ENCODE results near the gene CCDC87.
"Not testable (repeated sequence)": the region's sequence is repeated elsewhere in the genome, so short reads cannot be mapped to it uniquely, and the experiment has no call there.

CCDC87 gene

GRCh38 chr11:66591175-66591574, 1.7 kb downstream of the CCDC87 start:
- no peaks in the 10 kb centered on the region for H4K20me1 ChIP-seq (ENCODE audit: insufficient read depth, low read length)
- no peak for ATAC-seq (ENCODE audit: insufficient read depth, low read depth)
- no peaks in the 10 kb centered on the region for H3K9me3 ChIP-seq (ENCODE audit: insufficient read depth, low read length, severe bottlenecking)
- peaks cover 26% of the 10 kb centered on the region for H3K4me1 ChIP-seq (ENCODE audit: insufficient read depth, low read length)
- no peaks in the 10 kb centered on the region; the same call in 1 of the 2 replicates for H3K36me3 ChIP-seq (ENCODE audit: insufficient read depth, low read length)
- no peak overlapping the region for H2AFZ ChIP-seq (ENCODE audit: low read depth, low read length)
- no peaks in the 10 kb centered on the region for H3K27me3 ChIP-seq (ENCODE audit: insufficient read depth, low read length, poor library complexity)
- no peak overlapping the region for H3K27ac ChIP-seq (ENCODE audit: low read length)
- DNase-seq = no peak
- TF ChIP-seq CTCF (IDR thresholded peaks at IDR 0.05; ENCODE audit: borderline replicate concordance, extremely low read depth, low read length, poor library complexity, severe bottlenecking) = no peak
- TF ChIP-seq EZH2 (IDR thresholded peaks at IDR 0.05; ENCODE audit: borderline replicate concordance, low read depth, low read length, severe bottlenecking) = no peak
- H3K79me2 ChIP-seq (ENCODE audit: insufficient read depth, low read length) = peaks cover 9% of the 10 kb centered on the region
- no peak overlapping the region for H3K4me2 ChIP-seq (ENCODE audit: insufficient read depth, low read length)
- no peak overlapping the region for H3K9ac ChIP-seq (ENCODE audit: low read depth, low read length)
- H3K4me3 ChIP-seq (ENCODE audit: low read depth in 1 of 2, low read length in 2 of 2) = no peak overlapping the region

GRCh38 chr11:66589996-66590675, 2.7 kb downstream of the CCDC87 start:
- Histone ChIP-seq H3K9ac (ENCODE audit: low read depth, low read length) (no peak overlapping the region), H3K9me3 (ENCODE audit: insufficient read depth, low read length, severe bottlenecking) (no peaks in the 10 kb centered on the region), H3K4me2 (ENCODE audit: insufficient read depth, low read length) (no peak overlapping the region), H3K4me3 (ENCODE audit: low read depth in 1 of 2, low read length in 2 of 2) (no peak overlapping the region), H3K36me3 (ENCODE audit: insufficient read depth, low read length) (no peaks in the 10 kb centered on the region; the same call in 1 of the 2 replicates), H2AFZ (ENCODE audit: low read depth, low read length) (no peak overlapping the region), H3K4me1 (ENCODE audit: insufficient read depth, low read length) (peaks cover 26% of the 10 kb centered on the region), H3K27me3 (ENCODE audit: insufficient read depth, low read length, poor library complexity) (no peaks in the 10 kb centered on the region), H4K20me1 (ENCODE audit: insufficient read depth, low read length) (no peaks in the 10 kb centered on the region), H3K27ac (ENCODE audit: low read length) (no peak overlapping the region), H3K79me2 (ENCODE audit: insufficient read depth, low read length) (peaks cover 9% of the 10 kb centered on the region)
- TF ChIP-seq CTCF (IDR thresholded peaks at IDR 0.05; ENCODE audit: borderline replicate concordance, extremely low read depth, low read length, poor library complexity, severe bottlenecking) (no peak), EZH2 (IDR thresholded peaks at IDR 0.05; ENCODE audit: borderline replicate concordance, low read depth, low read length, severe bottlenecking) (no peak)
- no peak for ATAC-seq (ENCODE audit: insufficient read depth, low read depth)
- no peak for DNase-seq

GRCh38 chr11:66589315-66589714, 3.5 kb downstream of the CCDC87 start:
- not testable (repeated sequence) for ATAC-seq (ENCODE audit: insufficient read depth, low read depth); H2AFZ ChIP-seq (ENCODE audit: low read depth, low read length); H4K20me1 ChIP-seq (ENCODE audit: insufficient read depth, low read length); DNase-seq; H3K27me3 ChIP-seq (ENCODE audit: insufficient read depth, low read length, poor library complexity); H3K9me3 ChIP-seq (ENCODE audit: insufficient read depth, low read length, severe bottlenecking); H3K36me3 ChIP-seq (ENCODE audit: insufficient read depth, low read length); H3K4me3 ChIP-seq (ENCODE audit: low read depth in 1 of 2, low read length in 2 of 2); H3K79me2 ChIP-seq (ENCODE audit: insufficient read depth, low read length); H3K4me2 ChIP-seq (ENCODE audit: insufficient read depth, low read length); H3K9ac ChIP-seq (ENCODE audit: low read depth, low read length); H3K27ac ChIP-seq (ENCODE audit: low read length)
- peaks cover 20% of the 10 kb centered on the region for H3K4me1 ChIP-seq (ENCODE audit: insufficient read depth, low read length)

GRCh38 chr11:66586136-66586535, 6.7 kb downstream of the CCDC87 start:
- Histone ChIP-seq H3K4me3 (ENCODE audit: low read depth in 1 of 2, low read length in 2 of 2) (no peak overlapping the region), H3K79me2 (ENCODE audit: insufficient read depth, low read length) (no peaks in the 10 kb centered on the region), H3K27me3 (ENCODE audit: insufficient read depth, low read length, poor library complexity) (no peaks in the 10 kb centered on the region), H3K4me1 (ENCODE audit: insufficient read depth, low read length) (no peaks in the 10 kb centered on the region), H3K27ac (ENCODE audit: low read length) (no peak overlapping the region), H3K9ac (ENCODE audit: low read depth, low read length) (no peak overlapping the region), H3K9me3 (ENCODE audit: insufficient read depth, low read length, severe bottlenecking) (peaks cover 5% of the 10 kb centered on the region), H2AFZ (ENCODE audit: low read depth, low read length) (no peak overlapping the region), H3K36me3 (ENCODE audit: insufficient read depth, low read length) (no peaks in the 10 kb centered on the region), H3K4me2 (ENCODE audit: insufficient read depth, low read length) (no peak overlapping the region), H4K20me1 (ENCODE audit: insufficient read depth, low read length) (no peaks in the 10 kb centered on the region)
- TF ChIP-seq EZH2 (IDR thresholded peaks at IDR 0.05; ENCODE audit: borderline replicate concordance, low read depth, low read length, severe bottlenecking) (no peak), CTCF (IDR thresholded peaks at IDR 0.05; ENCODE audit: borderline replicate concordance, extremely low read depth, low read length, poor library complexity, severe bottlenecking) (no peak)
- DNase-seq (no peak), ATAC-seq (ENCODE audit: insufficient read depth, low read depth) (no peak)

GRCh38 chr11:66585447-66585846, 7.4 kb downstream of the CCDC87 start:
- not testable (repeated sequence) for H3K27ac ChIP-seq (ENCODE audit: low read length); ATAC-seq (ENCODE audit: insufficient read depth, low read depth); DNase-seq; H3K4me2 ChIP-seq (ENCODE audit: insufficient read depth, low read length); H3K36me3 ChIP-seq (ENCODE audit: insufficient read depth, low read length); H4K20me1 ChIP-seq (ENCODE audit: insufficient read depth, low read length); H3K4me1 ChIP-seq (ENCODE audit: insufficient read depth, low read length); H3K4me3 ChIP-seq (ENCODE audit: low read depth in 1 of 2, low read length in 2 of 2); H2AFZ ChIP-seq (ENCODE audit: low read depth, low read length); H3K9me3 ChIP-seq (ENCODE audit: insufficient read depth, low read length, severe bottlenecking); H3K79me2 ChIP-seq (ENCODE audit: insufficient read depth, low read length); H3K27me3 ChIP-seq (ENCODE audit: insufficient read depth, low read length, poor library complexity); H3K9ac ChIP-seq (ENCODE audit: low read depth, low read length)

DNA sequence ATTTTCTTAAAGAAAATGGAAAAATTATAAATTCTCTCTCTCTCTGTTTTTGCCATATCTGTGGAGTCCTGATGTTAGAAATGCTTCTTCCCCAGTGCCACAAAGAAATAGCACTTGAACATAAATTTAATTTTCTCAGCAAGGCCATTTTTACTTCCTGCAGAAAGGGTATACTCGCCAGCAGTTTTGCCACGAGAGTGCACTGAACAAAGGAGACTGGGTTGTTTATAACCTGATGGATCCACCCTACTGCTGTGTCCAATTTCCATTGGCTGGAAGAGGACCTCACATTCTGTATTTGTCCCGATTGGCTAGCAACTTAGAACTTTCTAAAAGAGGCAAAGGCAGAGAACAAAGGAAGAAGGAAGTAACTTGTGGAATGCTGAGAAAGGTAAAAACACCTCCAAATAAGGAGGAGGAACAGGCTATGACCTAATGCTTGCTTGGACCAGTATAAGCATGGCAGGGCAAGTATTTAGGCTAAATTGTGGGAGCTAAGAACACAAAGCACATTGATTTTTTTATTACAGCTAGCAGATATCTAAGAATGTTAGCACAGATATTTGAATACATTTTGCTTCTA, 10.2 kb downstream of the CCDC87 start:
- H2AFZ ChIP-seq (ENCODE audit: low read depth, low read length); H3K4me2 ChIP-seq (ENCODE audit: insufficient read depth, low read length); H3K9ac ChIP-seq (ENCODE audit: low read depth, low read length): not testable (repeated sequence)

More for the DNA sequence above, 10.2 kb downstream of the CCDC87 start:
- H3K79me2 ChIP-seq (ENCODE audit: insufficient read depth, low read length); H3K27me3 ChIP-seq (ENCODE audit: insufficient read depth, low read length, poor library complexity); DNase-seq; H3K4me1 ChIP-seq (ENCODE audit: insufficient read depth, low read length); ATAC-seq (ENCODE audit: insufficient read depth, low read depth); H3K27ac ChIP-seq (ENCODE audit: low read length); H3K9me3 ChIP-seq (ENCODE audit: insufficient read depth, low read length, severe bottlenecking); H3K36me3 ChIP-seq (ENCODE audit: insufficient read depth, low read length); H4K20me1 ChIP-seq (ENCODE audit: insufficient read depth, low read length); H3K4me3 ChIP-seq (ENCODE audit: low read depth in 1 of 2, low read length in 2 of 2): not testable (repeated sequence)

All from DND-41 (cell line).